ENCODE measurements around the gene MRPS31. TPM values are rescaled to one million over a fixed set of nuclear protein-coding genes. Genes with fewer than 3 reads are reported as not detected.
A peak's percentile ranks its signal among the peaks of the same experiment; 100 is the strongest.
"Not testable (repeated sequence)": the region's sequence is repeated elsewhere in the genome, so short reads cannot be mapped to it uniquely, and the experiment has no call there.

MRPS31 gene
- total RNA-seq, 1 experiment from 2014 or later: 27.0 TPM

DNA sequence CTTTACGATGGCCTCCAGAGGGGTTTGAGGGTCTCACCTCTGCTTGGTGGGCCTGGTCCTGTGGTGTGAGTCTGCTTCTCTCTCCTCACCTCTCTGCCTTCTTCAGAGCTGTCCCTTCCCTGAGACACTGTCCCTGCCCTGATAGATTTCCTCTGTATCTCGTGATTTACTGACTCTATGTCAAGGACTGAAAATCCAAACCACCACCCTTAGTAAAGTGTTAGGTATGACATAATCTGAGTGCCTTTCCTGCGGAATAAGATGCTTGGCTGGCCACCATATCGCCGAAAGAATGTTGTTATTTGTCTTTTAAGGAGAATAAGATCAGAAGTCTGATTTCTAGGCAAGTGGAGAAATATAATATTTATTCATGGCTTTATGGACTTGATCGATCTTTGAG is 25.7 kb upstream of the MRPS31 start:
- no peak for DNase-seq
- H3K36me3 ChIP-seq (replicated peaks; ENCODE audit: control insufficient read depth, insufficient read depth, low read length): peaks cover 6% of the 10 kb centered on the region
- no peak overlapping the region for H3K4me3 ChIP-seq (ENCODE audit: insufficient read depth, low read depth, low read length)
- H3K27me3 ChIP-seq (ENCODE audit: control insufficient read depth, insufficient read depth, low read length): no peaks in the 10 kb centered on the region

DNA sequence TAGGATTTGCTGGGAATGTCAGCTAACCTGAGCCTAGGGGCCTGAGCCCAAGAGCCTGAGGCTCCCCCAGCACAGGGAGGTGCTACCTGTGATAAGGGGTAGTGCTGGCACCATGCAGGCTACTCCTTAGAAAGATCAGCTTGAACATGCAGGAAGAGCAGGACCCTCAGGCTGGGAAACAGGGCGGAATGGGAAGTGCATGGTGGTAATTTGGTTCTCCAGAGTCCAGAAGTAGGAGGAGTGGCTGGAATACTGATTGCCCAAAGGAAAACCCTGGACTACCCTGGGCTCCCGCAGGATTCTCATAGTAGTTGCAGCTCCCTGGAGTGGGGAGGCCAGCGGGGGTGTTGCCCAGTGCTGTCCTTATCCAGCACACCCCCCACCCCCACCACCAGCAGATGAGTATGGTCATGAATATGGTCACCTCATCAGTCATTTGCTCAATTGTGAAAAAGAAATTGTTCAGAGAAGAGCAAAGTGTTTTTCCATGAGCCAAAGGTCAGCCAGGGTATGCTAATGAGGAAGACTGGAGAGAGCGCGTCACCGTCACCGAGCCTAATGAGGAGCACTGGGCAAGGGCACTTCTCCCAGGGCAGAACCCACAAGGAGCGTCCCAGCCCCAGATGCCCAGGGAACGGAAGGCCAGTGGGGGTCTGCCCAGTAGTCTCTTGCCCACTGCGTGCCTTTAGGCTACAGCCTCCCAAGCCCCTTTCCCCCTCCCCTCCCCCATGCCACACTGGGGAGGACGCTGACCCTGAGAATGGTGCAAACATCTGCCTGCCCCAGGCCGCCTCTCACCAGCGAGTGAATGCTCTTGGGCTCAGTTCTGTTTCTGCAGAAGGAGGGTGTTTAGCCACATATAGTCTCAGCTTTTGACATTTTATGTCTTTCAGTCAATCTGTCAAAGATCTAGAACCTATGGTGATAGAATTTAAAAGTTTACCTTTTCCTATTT is 23.7 kb upstream of the MRPS31 start:
- no peaks in the 10 kb centered on the region for H3K27me3 ChIP-seq (ENCODE audit: control insufficient read depth, insufficient read depth, low read length)
- no peak for DNase-seq

DNA sequence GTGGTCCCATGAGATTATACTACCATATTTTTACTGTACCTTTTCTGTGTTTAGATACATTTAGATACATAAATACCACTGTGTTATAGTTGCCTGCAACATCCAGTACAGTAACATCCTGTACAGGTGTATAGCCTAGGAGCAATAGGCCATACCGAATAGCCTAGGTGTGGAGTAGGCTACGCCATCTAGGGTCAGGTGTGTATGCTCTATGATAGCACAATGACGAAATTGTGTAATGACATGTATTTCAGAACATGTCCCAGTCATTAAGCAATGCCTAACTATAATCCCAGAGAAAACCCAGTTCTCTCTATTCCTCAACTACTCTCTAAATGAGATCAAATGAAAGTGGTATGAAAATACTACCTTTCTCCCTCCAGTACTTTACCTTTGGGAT is 22.3 kb upstream of the MRPS31 start:
- H3K4me3 ChIP-seq (ENCODE audit: insufficient read depth, low read depth, low read length): no peak overlapping the region
- no peaks in the 10 kb centered on the region for H3K27me3 ChIP-seq (ENCODE audit: control insufficient read depth, insufficient read depth, low read length)
- H3K36me3 ChIP-seq (replicated peaks; ENCODE audit: control insufficient read depth, insufficient read depth, low read length): peaks cover 1% of the 10 kb centered on the region
- no peak for DNase-seq

More for the DNA sequence above, 23.7 kb upstream of the MRPS31 start:
- peaks cover 6% of the 10 kb centered on the region for H3K36me3 ChIP-seq (replicated peaks; ENCODE audit: control insufficient read depth, insufficient read depth, low read length)
- H3K4me3 ChIP-seq (ENCODE audit: insufficient read depth, low read depth, low read length): no peak overlapping the region

DNA sequence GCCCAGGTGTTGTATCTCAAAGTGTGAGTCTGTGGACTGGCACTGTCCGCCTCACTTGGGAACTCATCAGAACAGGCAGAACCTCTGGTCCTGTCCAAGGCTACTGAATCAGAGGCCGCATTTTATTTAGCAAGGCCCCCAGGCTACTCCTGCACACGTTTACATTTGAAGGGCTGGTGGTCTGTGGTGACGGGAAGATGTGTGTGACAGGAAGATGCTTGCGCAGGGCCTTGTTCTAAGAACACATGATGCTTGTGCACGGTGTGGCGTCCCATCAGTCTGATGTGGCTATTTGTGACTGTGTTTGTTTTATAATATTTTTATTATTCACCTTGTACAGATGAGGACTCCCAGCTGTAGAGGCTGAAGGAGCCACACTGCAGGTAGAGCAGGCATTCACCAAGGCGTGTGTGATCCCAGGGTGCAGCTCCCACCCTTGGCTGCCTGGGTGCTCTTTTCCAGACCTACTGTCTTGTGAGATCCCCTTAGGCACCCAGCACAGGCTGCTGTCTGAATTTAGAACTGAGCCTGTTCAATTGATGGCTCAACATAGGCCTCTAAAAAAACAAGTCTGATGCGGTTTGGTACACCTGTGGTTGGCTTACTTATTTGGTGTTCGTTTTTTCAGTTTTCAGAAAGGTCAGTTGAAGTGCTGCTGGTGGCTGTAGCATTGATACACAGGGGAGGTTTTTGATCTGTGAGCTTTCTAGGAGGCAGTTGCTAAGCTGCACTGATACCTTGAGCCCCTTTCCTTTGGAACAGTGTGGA is 21.5 kb upstream of the MRPS31 start:
- Histone ChIP-seq H3K36me3 (replicated peaks; ENCODE audit: control insufficient read depth, insufficient read depth, low read length) (peaks cover 1% of the 10 kb centered on the region), H3K27me3 (ENCODE audit: control insufficient read depth, insufficient read depth, low read length) (no peaks in the 10 kb centered on the region), H3K4me3 (ENCODE audit: insufficient read depth, low read depth, low read length) (no peak overlapping the region)
- no peak for DNase-seq

DNA sequence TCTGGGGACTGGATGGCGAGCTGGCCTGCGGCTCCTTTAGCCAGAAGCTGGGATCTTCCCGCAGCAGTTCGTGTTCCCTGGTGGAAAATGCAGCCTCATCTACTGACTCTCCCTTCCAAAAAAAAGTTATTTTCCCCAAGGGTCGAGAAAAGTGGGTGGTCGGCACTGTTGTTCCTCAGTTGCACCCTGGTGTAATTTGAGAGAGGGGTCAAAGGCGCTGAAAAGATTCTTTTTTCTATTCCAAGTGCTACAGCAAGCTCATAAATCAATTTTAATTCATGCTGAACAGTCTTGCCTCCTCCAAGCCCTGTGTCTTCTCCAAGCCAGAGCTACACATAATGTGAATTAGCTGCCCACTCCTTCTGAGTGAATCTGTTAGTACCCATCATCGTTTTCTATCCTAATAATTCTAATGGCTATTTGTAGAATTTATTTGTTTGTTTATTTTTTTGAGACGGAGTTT is 19.2 kb upstream of the MRPS31 start:
- Histone ChIP-seq H3K27me3 (ENCODE audit: control insufficient read depth, insufficient read depth, low read length) (no peaks in the 10 kb centered on the region), H3K4me3 (ENCODE audit: insufficient read depth, low read depth, low read length) (peak overlapping the region; percentile 67), H3K36me3 (replicated peaks; ENCODE audit: control insufficient read depth, insufficient read depth, low read length) (peaks cover 1% of the 10 kb centered on the region)
- DNase-seq: no peak

DNA sequence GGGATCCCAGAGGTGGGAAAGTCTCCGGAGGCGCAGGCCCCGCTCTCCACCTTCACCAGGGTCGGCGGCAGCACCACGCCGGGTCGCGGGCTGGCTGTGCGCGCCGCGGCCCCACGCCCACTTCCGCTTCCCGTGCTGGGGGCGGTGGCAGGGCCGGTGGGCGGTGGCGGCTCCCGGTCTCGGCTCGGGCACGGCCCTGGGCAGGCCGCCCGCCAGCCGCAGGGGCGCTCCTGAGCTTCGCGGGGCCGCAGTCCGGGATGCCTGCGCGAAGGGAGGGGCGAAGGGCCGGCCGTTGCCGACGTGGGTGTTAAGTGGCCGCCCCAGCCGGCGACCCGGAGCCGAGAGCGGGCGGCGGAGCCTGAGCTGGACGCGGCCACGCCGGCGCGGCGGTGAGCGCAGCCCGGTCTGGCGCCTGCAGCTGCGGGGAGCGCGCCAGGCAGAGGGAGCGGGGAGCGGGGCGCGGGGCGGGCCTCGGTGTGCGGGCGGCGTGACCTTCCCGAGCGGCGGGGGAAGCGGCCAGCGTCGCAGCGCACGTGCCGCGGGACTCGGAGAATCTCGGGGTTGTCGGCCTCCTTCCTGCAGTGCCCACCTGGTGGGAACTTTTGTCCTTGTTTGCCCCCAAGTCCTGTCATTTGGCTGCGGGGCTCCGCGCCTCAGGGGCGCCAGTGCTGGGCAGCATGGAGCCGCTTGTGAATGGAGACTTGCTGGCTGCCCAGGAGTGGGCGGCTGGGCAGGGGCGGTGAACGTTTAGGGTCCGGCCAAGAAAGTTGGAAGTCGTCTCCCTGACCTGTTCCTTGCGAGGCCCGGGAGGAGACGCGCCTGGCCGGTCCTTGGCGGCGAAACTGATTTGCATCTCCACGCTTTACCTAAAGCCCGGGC is 18.5 kb upstream of the MRPS31 start, which contains the start of gene SLC25A15:
SLC25A15 (plus strand) TSS at position 337 of the 879 bp plus-strand sequence. CDS start 3,616 bp downstream, outside the sequence.
- Histone ChIP-seq H3K36me3 (replicated peaks; ENCODE audit: control insufficient read depth, insufficient read depth, low read length) (peaks cover 1% of the 10 kb centered on the region), H3K27me3 (ENCODE audit: control insufficient read depth, insufficient read depth, low read length) (no peaks in the 10 kb centered on the region), H3K4me3 (ENCODE audit: insufficient read depth, low read depth, low read length) (peak within 1 kb of the TSS; percentile 67)
- DNase-seq: peak; percentile 92

DNA sequence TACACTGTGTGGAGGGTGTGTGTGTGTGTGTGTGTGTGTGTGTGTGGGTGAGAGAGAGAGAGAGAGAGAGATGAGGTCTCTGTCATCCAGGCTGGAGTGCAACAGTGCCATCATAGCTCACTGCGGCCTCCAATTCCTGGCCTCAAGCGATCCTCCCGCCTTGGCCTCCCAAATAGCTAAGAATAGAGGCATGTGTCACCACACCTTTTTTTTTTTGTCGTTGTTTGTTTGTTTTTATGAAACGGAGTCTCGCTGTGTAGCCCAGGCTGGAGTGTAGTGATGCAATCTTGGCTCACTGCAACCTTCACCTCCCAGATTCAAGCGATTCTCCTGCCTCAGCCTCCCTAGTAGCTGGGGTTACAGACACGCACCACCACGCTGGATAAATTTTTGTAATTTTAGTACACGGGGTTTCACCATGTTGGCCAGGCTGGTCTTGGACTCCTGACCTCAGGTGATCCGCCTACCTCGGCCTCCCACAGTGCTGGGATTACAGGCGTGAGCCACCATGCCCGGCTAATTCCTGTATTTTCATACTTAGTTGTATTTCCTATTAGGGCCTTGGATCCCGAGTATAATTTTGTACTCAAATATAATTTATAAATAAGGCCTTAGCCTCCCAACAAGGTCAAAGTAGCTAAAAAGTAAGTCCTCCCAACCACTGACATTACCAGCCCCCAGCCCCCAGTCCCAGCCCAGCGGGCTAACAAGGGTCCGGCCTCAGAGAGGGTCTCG is 17.7 kb upstream of the MRPS31 start:
- not testable (repeated sequence) for H3K36me3 ChIP-seq (replicated peaks; ENCODE audit: control insufficient read depth, insufficient read depth, low read length); H3K27me3 ChIP-seq (ENCODE audit: control insufficient read depth, insufficient read depth, low read length); DNase-seq
- H3K4me3 ChIP-seq (ENCODE audit: insufficient read depth, low read depth, low read length): peak overlapping the region; percentile 67

DNA sequence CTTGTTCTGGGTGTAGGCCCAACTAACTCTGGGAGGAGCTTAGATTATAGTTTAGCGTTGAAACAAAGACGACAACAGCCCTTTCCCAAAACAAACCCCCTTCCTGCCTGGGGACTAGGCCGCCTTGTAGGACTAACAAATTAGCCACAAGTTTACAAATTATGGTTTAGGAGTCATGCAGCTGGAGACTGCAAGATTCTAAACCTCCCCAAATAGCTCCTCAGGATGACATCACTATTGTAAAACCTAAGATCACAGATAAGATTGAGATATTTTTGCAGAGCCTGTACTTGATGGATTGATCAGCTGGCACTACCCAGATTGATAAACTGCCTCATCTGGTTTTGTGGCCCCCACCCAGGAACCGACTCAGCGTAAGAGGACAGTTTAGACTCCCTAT is 16.1 kb upstream of the MRPS31 start:
- DNase-seq: no peak
- Histone ChIP-seq H3K4me3 (ENCODE audit: insufficient read depth, low read depth, low read length) (no peak overlapping the region), H3K27me3 (ENCODE audit: control insufficient read depth, insufficient read depth, low read length) (no peaks in the 10 kb centered on the region), H3K36me3 (replicated peaks; ENCODE audit: control insufficient read depth, insufficient read depth, low read length) (no peaks in the 10 kb centered on the region)

DNA sequence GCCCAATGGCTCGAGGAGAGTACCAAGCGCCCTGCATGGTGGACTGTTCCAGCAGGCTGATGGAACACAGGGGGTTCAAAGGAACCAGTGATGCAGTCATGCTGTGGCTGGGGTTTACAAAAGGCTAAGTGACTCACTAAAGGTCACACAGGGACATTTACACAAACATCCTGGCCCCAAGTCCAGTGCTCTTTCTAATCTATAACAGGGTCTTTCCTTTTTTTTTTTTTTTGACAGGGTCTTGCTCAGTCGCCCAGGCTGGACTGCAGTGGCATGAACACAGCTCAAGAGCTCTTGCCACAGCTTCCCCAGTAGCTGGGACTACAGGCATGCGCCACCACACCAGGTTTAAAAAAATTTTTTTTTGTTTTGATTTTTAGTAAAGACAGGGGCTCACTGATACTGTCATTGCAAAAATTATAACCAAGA is 15.6 kb upstream of the MRPS31 start:
- Histone ChIP-seq H3K4me3 (ENCODE audit: insufficient read depth, low read depth, low read length) (no peak overlapping the region), H3K36me3 (replicated peaks; ENCODE audit: control insufficient read depth, insufficient read depth, low read length) (no peaks in the 10 kb centered on the region), H3K27me3 (ENCODE audit: control insufficient read depth, insufficient read depth, low read length) (no peaks in the 10 kb centered on the region)
- no peak for DNase-seq

DNA sequence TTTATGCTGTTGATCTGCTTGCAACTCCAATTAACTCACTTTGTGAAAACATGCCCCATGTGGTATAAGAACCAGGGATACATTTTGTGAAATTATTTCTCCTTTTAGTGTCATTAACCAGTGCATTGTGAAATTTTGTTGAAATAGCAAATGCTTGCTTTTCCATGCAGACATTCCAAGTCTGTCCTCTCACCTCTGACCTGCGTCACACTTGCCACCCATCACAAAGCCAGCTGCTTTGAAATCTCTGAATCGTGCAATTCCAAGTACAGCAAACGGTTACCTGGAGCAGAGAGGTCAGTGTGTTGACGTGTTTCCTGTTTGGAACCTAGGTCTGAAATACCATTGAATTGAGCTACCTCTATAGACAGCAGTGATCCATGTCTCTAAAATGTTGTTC is 13.6 kb upstream of the MRPS31 start:
- Histone ChIP-seq H3K4me3 (ENCODE audit: insufficient read depth, low read depth, low read length) (no peak overlapping the region), H3K36me3 (replicated peaks; ENCODE audit: control insufficient read depth, insufficient read depth, low read length) (no peaks in the 10 kb centered on the region), H3K27me3 (ENCODE audit: control insufficient read depth, insufficient read depth, low read length) (no peaks in the 10 kb centered on the region)
- no peak for DNase-seq

DNA sequence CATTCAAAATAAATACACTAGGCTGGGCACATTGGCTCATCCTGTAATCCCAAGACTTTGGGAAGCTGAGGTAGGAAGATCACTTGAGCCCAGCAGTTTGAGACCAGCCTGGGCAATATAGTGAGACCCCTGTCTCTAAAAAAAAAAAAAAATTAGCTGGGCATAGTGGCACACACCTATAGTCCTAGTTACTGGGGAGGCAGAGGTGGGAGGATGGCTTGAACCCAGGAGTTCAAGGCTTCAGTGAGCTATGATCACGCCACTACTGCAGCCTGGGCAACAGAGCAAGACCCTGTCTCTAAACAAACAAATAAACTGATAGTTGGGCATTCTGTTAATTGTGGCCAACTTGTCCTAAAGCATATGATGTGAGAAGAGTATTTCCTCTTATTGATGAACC is 12.0 kb upstream of the MRPS31 start:
- H3K4me3 ChIP-seq (ENCODE audit: insufficient read depth, low read depth, low read length); DNase-seq; H3K27me3 ChIP-seq (ENCODE audit: control insufficient read depth, insufficient read depth, low read length); H3K36me3 ChIP-seq (replicated peaks; ENCODE audit: control insufficient read depth, insufficient read depth, low read length): not testable (repeated sequence)

DNA sequence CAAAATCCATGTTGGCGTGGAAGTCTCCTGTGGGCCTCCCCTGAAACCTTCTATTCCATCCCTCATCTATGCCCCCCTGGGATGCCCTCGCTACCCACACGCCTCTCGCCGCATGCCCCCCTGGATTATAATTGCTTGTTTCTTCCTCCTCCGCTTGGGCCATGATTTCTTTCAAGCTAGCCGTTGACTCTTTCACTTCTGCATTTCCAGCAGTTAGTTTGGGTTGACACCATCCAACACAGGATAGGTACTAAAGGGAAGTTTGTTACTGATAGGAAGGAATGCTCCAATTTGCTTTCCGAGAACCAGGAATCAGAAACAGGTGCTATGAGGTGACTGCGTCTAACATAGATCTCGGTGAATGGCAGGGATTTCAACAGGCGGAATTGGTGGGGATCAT is 10.7 kb upstream of the MRPS31 start:
- H3K4me3 ChIP-seq (ENCODE audit: insufficient read depth, low read depth, low read length): no peak overlapping the region
- H3K27me3 ChIP-seq (ENCODE audit: control insufficient read depth, insufficient read depth, low read length): no peaks in the 10 kb centered on the region
- H3K36me3 ChIP-seq (replicated peaks; ENCODE audit: control insufficient read depth, insufficient read depth, low read length): no peaks in the 10 kb centered on the region
- DNase-seq: no peak

DNA sequence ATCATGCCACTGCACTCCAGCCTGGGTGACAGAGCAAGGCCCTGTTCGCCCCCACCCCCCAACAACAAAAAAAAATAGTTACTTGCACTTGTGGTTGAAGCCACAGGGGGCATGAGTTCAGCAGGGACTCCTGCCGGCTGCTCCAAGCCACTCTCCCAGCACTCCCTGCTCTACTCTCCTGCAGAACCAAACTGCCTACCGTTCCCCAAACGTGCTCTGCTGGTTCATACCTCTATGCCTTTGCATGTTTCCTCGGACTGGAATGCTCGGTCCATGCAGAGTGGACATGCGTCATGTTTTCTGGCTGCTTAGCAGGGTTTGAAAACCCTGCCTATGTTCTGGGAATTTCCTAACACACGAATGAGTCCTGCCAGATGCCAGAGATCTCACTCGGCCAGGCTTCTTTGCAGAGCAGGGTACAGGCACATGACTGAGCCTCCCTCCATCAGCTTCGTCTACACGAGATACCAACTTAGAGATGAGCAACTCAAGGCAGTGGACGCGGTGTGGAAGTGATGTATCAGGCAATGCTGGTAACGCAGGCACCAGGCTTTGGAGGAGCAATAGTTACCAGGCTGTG is 9.9 kb upstream of the MRPS31 start:
- DNase-seq: peak; percentile 37
- Histone ChIP-seq H3K27me3 (ENCODE audit: control insufficient read depth, insufficient read depth, low read length) (no peaks in the 10 kb centered on the region), H3K4me3 (ENCODE audit: insufficient read depth, low read depth, low read length) (no peak overlapping the region), H3K36me3 (replicated peaks; ENCODE audit: control insufficient read depth, insufficient read depth, low read length) (no peaks in the 10 kb centered on the region)

Measured in H7 (cell line).